GM12872 (cell line): Measurements from ENCODE around the gene EHBP1.
A peak's percentile ranks its signal among the peaks of the same experiment; 100 is the strongest.

ENCODE experiments used
- CTCF ChIP-seq: IDR thresholded peaks from 3 replicates; pipeline ENCODE4 v1.5.1; 2011; ENCODE audit warnings: low read depth, mild to moderate bottlenecking, low read length, moderate library complexity; ENCODE audit not compliant: insufficient read depth

The EHBP1 gene

GRCh38 chr2:63023444-63023843, 317.9 kb downstream of the EHBP1 start:
- peak; percentile 51; the same call in 2 of the 3 replicates for TF ChIP-seq CTCF

GRCh38 chr2:63027220-63027619, 321.7 kb downstream of the EHBP1 start:
- no peak for TF ChIP-seq CTCF

GRCh38 chr2:63029058-63029457, 323.5 kb downstream of the EHBP1 start:
- TF ChIP-seq CTCF: no peak

- TF ChIP-seq CTCF: no peak
These were observed 329.0 kb downstream of the EHBP1 start for GRCh38 chr2:63034526-63034925.

GRCh38 chr2:63035169-63035568, 329.7 kb downstream of the EHBP1 start:
- no peak for TF ChIP-seq CTCF

- TF ChIP-seq CTCF: no peak
These were observed 330.1 kb downstream of the EHBP1 start for GRCh38 chr2:63035660-63036059.

- TF ChIP-seq CTCF: no peak
These were observed 332.5 kb downstream of the EHBP1 start for GRCh38 chr2:63038034-63038433.

- no peak for TF ChIP-seq CTCF
These were observed 335.1 kb downstream of the EHBP1 start for GRCh38 chr2:63040586-63040985.
